GM12872 (cell line): ENCODE results near the gene TMEM72.

Experiments
- TF ChIP-seq, protein P1 (sequence below): IDR thresholded peaks from 3 replicates; pipeline ENCODE4 v1.5.1; 2011; ENCODE audit warnings: low read depth, mild to moderate bottlenecking, low read length, moderate library complexity; ENCODE audit not compliant: insufficient read depth

TMEM72 gene

DNA sequence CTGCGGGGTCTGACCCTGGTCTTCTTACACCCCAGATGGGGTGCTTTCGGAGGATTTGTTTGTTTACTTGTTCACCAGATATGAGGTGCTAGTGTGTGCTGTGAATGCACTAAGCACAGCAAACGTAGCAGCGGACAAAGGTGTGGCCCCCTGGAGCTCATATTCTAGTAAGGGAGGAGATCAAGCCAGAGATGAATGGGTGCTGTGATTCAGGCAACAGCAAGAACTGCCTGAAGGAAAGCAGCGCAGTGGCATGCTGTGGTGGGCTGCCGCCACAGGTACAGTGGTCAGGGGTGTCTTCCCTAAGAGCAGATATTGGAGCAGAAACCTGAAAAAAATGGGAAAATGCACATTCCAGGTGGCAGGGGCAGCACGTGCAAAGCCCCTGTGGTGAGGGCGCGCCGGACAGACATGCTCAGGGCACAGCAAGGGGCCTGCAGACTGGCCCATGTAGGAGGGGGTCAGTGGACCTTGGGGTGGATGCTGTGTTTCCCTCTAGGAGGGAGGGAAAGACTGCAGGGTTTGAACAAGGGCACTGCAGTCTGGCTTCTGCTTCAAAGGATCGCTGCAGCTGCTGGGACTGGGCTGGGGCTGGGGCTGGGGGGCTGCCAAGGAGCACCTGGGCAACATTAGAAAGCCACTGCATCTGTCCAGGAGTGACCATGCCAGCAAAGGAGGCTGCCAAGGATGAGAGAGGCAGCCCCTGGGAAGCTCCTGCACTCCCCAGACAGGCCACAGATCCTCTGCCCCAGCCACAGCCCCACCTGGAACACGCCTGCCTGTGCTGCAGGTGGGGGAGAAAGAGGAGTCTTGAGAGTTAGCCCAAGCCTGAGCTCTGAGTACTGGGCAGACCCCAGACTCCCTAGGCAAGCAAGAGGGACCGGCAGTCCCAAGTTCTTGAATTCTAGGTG lies 68.4 kb downstream of the TMEM72 start:
- TF ChIP-seq, protein P1, sequence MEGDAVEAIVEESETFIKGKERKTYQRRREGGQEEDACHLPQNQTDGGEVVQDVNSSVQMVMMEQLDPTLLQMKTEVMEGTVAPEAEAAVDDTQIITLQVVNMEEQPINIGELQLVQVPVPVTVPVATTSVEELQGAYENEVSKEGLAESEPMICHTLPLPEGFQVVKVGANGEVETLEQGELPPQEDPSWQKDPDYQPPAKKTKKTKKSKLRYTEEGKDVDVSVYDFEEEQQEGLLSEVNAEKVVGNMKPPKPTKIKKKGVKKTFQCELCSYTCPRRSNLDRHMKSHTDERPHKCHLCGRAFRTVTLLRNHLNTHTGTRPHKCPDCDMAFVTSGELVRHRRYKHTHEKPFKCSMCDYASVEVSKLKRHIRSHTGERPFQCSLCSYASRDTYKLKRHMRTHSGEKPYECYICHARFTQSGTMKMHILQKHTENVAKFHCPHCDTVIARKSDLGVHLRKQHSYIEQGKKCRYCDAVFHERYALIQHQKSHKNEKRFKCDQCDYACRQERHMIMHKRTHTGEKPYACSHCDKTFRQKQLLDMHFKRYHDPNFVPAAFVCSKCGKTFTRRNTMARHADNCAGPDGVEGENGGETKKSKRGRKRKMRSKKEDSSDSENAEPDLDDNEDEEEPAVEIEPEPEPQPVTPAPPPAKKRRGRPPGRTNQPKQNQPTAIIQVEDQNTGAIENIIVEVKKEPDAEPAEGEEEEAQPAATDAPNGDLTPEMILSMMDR: no peak

DNA sequence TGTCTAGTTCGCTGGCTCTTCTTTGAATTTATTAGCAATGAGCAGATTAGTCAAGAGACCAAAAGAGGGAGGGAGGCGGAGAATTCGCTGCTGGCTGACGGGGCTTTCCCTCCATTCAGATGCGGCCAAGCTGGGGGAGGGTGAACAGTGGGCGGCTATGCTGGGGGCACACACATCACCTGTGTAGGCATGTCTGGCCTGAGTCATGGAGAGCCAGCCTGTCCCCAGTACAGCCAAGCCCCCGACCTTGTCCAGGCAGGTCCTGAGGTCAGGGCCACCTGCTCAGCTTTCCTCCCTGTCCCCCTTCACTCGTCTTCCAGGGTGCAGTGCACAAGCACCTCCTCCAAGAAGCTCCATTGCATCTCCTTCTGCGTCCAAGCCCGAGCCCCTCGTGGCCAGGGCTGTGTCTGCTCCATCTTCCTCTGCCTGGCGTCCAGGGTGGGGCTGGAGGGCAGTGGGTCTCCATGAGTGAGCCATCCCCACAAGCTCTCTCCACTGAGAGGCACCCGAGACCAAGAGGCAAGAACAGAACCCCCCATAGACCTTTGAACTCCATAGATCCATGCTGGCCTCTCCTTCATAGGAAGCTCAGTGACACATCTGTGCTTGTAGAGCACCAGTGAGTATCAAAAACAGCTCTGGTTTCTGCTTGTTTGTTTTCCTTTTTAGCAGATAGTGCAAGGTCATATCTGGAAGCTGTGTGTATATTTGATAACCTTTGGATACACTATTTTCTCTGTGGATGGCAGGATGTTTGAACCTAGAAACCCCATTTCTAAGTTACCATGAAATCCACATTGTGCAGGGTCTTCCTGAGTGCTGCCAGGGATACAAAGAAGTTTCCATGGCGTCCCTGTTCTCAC lies 69.4 kb downstream of the TMEM72 start:
- TF ChIP-seq, protein P1: no peak

DNA sequence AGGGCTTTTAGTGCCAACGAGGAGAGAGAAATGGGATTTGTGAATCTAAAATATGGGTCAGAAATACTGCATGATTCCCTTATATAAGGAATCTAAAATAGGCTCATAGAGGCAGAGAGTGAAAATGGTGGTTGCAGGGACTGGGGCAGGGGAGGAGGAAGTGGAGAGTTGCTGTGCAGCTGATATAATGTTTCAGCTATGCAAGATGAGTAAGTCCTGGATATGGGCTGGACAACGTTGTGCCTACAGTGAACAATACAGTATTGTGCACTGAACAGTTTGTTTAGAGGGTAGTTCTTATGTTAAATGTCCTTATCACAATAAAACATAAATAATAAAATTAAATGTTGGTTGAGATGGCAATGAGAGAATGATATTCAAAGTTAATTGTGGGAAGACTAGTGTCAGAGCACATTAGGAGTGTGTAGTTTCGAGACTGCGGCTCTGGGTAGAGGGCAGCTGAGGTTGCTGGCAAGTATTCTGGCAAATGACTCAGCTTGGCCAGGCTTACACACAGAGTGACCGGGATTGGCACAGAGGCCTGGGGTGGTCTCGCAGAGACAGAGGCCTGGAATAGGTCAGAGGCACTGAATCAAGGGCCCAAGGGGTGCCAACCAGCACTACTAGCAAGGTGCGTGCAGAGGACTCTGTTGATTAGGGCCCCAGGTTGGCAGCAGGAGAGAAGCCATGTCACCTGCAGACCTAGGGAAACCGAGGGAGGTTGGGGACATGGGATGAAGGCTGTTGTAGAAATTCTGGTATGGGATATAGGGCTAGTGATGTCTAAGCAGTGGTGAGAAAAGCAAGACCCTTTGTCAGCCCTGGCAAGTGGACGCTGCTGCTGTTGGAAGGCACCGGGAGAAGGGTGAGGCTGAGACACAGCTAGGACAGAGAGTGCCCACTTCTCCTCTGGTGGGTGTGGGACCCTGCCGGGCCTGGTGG lies 70.3 kb downstream of the TMEM72 start:
- TF ChIP-seq, protein P1: no peak

DNA sequence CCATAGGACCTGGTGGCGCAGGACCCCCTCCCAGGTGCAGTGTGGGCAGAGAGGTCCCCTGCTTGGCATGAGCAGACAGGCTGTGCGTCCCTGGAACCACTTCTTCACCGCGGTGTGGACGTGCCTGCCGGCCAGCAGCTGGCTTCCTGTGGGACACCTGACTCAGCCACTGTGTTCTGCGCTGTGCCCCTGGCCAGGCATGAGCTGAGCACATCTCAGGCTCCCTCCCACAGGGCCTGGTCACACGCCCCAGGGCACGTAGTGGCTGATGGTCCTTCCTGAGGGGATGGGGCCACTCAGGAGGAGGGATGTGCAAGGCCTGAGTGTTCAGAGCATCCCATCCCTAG lies 71.0 kb downstream of the TMEM72 start:
- TF ChIP-seq, protein P1: no peak

DNA sequence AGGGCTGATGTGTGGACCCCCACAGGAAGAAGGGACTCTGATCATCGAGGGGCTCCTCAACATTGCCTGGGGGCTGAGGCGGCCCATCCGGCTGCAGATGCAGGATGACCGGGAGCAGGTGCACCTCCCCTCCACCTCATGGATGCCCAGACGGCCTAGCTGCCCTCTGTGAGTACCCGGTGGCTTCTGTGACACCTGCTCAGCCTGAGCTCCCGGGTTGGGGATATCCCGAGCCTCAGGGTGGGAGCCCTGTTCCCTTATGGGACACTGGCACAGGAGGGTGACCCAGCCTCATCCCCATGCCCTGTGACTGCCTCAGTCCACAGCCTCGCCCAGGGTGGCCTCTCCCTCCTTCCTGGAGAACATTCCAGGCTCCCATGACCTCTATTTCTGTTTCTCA lies 71.4 kb downstream of the TMEM72 start:
- TF ChIP-seq, protein P1: no peak

DNA sequence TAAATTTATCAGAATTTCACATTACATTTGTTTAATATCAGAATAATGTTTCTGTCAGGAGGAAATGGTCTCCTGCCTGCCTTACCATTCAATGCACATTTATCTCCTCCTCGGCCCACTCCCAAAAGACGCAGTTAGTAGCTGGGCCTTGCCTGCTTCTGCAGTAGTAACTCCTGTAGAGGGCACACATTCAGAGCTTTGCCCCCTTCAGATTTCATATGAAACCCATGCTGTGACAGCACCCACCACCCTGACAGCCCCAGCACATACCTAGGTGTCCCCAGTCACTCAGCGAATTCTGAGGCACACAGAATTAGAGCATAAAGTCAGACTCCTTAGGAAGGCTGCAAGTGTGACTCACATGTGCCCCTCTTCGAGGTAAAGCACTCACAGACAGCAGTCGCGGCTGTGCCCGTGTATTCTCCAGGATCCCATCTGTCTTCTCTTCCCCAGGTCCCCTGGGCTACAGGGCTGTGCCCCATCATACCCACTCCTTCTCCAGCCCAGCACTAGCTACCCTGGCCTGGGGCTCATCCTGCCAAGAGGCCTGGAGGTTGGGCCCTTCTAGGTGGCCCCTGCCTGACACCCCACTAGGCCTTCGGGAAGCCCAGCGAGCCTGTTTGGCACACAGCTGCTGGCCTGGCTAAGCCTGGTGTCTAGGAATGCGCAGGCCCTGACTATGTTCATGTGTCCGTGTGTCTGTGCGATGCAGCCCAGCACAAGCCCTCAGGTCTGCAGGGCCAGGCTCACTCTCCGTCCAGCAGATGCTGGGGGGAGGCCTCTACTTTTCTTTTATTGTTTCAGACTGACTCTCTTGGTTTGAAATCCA lies 72.1 kb downstream of the TMEM72 start:
- TF ChIP-seq, protein P1: no peak
